ENCODE results near the gene PLSCR4.

PLSCR4 gene

DNA sequence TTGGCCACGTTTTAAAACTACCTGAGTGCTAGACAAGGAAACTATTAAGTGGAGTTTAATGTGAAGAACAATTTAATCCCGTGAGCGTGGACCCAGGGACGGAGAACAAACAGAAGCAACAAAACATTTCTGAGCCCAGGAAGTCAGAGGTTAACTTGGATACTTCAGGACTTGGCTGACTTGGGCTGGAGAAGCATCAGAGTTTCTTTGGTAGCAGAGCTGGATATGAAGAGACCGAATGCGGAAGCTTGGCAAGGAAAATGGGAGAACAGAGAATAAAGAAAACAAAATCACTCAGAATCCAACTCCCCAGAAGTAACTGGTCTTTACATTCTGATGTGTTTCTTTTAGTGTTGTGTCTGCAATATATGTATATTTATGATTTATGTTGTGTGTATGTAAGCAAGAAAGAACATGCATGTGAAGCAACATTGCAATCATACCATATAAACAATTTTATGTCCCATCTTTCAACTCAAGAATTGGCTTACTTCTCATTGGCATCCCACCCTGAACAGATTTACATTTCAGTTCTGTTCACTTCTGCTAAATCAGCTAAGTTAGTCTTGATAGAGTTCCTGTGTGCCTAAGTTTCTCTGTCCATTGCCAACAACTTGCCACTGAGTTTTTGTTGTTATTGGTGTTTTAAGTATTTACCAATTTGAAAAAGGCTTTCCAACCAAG is 72.8 kb downstream of the PLSCR4 start:
- H2AK5ac ChIP-seq (ENCODE audit: low read depth, low read length): no peak overlapping the region
- H3K9me3 ChIP-seq (replicated peaks in 1 of 2; ENCODE audit: control insufficient read depth in 2 of 2, insufficient read depth in 1 of 2, low read depth in 1 of 2, low read length in 2 of 2): no peaks in the 10 kb centered on the region
- H4K8ac ChIP-seq (ENCODE audit: low read depth, low read length): no peak overlapping the region
- H2AFZ ChIP-seq (ENCODE audit: low read length): no peak overlapping the region
- H3K18ac ChIP-seq (ENCODE audit: low read length): no peak overlapping the region
- DNase-seq (ENCODE audit: low spot score): no peak
- H3K27me3 ChIP-seq (ENCODE audit: control insufficient read depth in 3 of 3, insufficient read depth in 3 of 3, low read depth in 1 of 3, low read length in 3 of 3): no peaks in the 10 kb centered on the region
- H2BK15ac ChIP-seq (ENCODE audit: low read length): no peak overlapping the region
- H2BK120ac ChIP-seq (ENCODE audit: low read depth, low read length): no peak overlapping the region
- H2BK12ac ChIP-seq (ENCODE audit: low read length): no peak overlapping the region
- no peak overlapping the region for H2BK5ac ChIP-seq (ENCODE audit: low read length)
- H3K9ac ChIP-seq (ENCODE audit: low read depth, low read length, poor library complexity): no peak overlapping the region
- no peak overlapping the region for H3K4ac ChIP-seq (ENCODE audit: low read length)
- H3K79me1 ChIP-seq (ENCODE audit: low read depth, low read length): no peaks in the 10 kb centered on the region
- no CpG with 5 or more reads among the region's 6 CpGs for WGBS, 2 donors (ENCODE audit: extremely low coverage in 2 of 2, insufficient read length in 2 of 2, insufficient replicate concordance in 1 of 2)
- H3K14ac ChIP-seq (ENCODE audit: low read length): no peak overlapping the region
- no peak overlapping the region for H3K4me2 ChIP-seq (ENCODE audit: insufficient read depth, low read length, poor library complexity, severe bottlenecking)
- H3K23ac ChIP-seq (ENCODE audit: low read depth, low read length, poor library complexity): no peak overlapping the region
- H3K4me1 ChIP-seq (ENCODE audit: control insufficient read depth in 2 of 2, insufficient read depth in 1 of 2, low read depth in 1 of 2, low read length in 2 of 2): peaks cover 0 to 1% of the 10 kb centered on the region in 2 donors
- H3K4me3 ChIP-seq (ENCODE audit: low read length in 2 of 2): no peak overlapping the region
- H3K27ac ChIP-seq (replicated peaks; ENCODE audit: low read length): no peak overlapping the region
- H4K91ac ChIP-seq (ENCODE audit: low read depth, low read length, poor library complexity): no peak overlapping the region
- no peaks in the 10 kb centered on the region for H3K36me3 ChIP-seq (replicated peaks in 1 of 2; ENCODE audit: control insufficient read depth in 2 of 2, insufficient read depth in 2 of 2, low read length in 2 of 2)

GRCh38 chr3:146177519-146177918 is 73.4 kb downstream of the PLSCR4 start:
- no peaks in the 10 kb centered on the region for H3K36me3 ChIP-seq (replicated peaks in 1 of 2; ENCODE audit: control insufficient read depth in 2 of 2, insufficient read depth in 2 of 2, low read length in 2 of 2)
- no peak overlapping the region for H2BK120ac ChIP-seq (ENCODE audit: low read depth, low read length)
- peaks cover 0 to 1% of the 10 kb centered on the region in 2 donors for H3K4me1 ChIP-seq (ENCODE audit: control insufficient read depth in 2 of 2, insufficient read depth in 1 of 2, low read depth in 1 of 2, low read length in 2 of 2)
- no peak overlapping the region for H3K4me3 ChIP-seq (ENCODE audit: low read length in 2 of 2)
- H2BK15ac ChIP-seq (ENCODE audit: low read length): no peak overlapping the region
- H2BK12ac ChIP-seq (ENCODE audit: low read length): no peak overlapping the region
- no peak overlapping the region for H3K4ac ChIP-seq (ENCODE audit: low read length)
- H3K27me3 ChIP-seq (ENCODE audit: control insufficient read depth in 3 of 3, insufficient read depth in 3 of 3, low read depth in 1 of 3, low read length in 3 of 3): no peaks in the 10 kb centered on the region
- no CpG with 5 or more reads among the region's 1 CpG for WGBS, 2 donors (ENCODE audit: extremely low coverage in 2 of 2, insufficient read length in 2 of 2, insufficient replicate concordance in 1 of 2)
- no peak overlapping the region for H2AFZ ChIP-seq (ENCODE audit: low read length)
- H3K79me1 ChIP-seq (ENCODE audit: low read depth, low read length): no peaks in the 10 kb centered on the region
- H3K23ac ChIP-seq (ENCODE audit: low read depth, low read length, poor library complexity): no peak overlapping the region
- no peak overlapping the region for H2BK5ac ChIP-seq (ENCODE audit: low read length)
- no peaks in the 10 kb centered on the region for H3K9me3 ChIP-seq (replicated peaks in 1 of 2; ENCODE audit: control insufficient read depth in 2 of 2, insufficient read depth in 1 of 2, low read depth in 1 of 2, low read length in 2 of 2)
- H2AK5ac ChIP-seq (ENCODE audit: low read depth, low read length): no peak overlapping the region
- H4K91ac ChIP-seq (ENCODE audit: low read depth, low read length, poor library complexity): no peak overlapping the region
- H3K27ac ChIP-seq (replicated peaks; ENCODE audit: low read length): no peak overlapping the region
- no peak overlapping the region for H3K18ac ChIP-seq (ENCODE audit: low read length)
- H3K9ac ChIP-seq (ENCODE audit: low read depth, low read length, poor library complexity): no peak overlapping the region
- DNase-seq (ENCODE audit: low spot score): no peak
- no peak overlapping the region for H3K14ac ChIP-seq (ENCODE audit: low read length)
- H4K8ac ChIP-seq (ENCODE audit: low read depth, low read length): no peak overlapping the region
- H3K4me2 ChIP-seq (ENCODE audit: insufficient read depth, low read length, poor library complexity, severe bottlenecking): no peak overlapping the region

DNA sequence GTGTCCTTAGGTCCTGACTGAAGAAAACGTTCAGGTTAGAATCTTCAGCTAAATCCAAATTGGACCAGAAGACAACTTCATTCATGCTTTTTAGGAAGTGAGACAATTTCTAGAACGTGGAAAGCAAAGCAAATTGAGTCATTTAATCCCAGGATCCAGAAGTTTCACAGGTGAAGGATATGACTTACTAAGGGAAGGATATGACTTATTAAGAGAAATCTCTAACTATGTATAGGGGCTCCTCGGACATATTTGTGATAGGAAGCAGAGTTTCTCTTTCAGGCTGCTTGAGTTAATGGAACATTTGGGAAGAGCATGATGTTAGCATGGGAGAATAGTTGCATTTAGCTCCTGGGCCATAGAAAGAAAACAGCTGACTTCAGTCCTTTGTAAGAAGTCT is 73.8 kb downstream of the PLSCR4 start:
- DNase-seq (ENCODE audit: low spot score): no peak
- H3K9me3 ChIP-seq (replicated peaks in 1 of 2; ENCODE audit: control insufficient read depth in 2 of 2, insufficient read depth in 1 of 2, low read depth in 1 of 2, low read length in 2 of 2): no peaks in the 10 kb centered on the region
- H3K27me3 ChIP-seq (ENCODE audit: control insufficient read depth in 3 of 3, insufficient read depth in 3 of 3, low read depth in 1 of 3, low read length in 3 of 3): no peaks in the 10 kb centered on the region
- H2BK5ac ChIP-seq (ENCODE audit: low read length): no peak overlapping the region
- H2BK15ac ChIP-seq (ENCODE audit: low read length): no peak overlapping the region
- WGBS, 2 donors (ENCODE audit: extremely low coverage in 2 of 2, insufficient read length in 2 of 2, insufficient replicate concordance in 1 of 2): no CpG with 5 or more reads among the region's 3 CpGs
- H2AFZ ChIP-seq (ENCODE audit: low read length): no peak overlapping the region
- H3K4me2 ChIP-seq (ENCODE audit: insufficient read depth, low read length, poor library complexity, severe bottlenecking): no peak overlapping the region
- H3K4me1 ChIP-seq (ENCODE audit: control insufficient read depth in 2 of 2, insufficient read depth in 1 of 2, low read depth in 1 of 2, low read length in 2 of 2): peaks cover 0 to 1% of the 10 kb centered on the region in 2 donors
- H2BK12ac ChIP-seq (ENCODE audit: low read length): no peak overlapping the region
- no peak overlapping the region for H4K91ac ChIP-seq (ENCODE audit: low read depth, low read length, poor library complexity)
- no peaks in the 10 kb centered on the region for H3K79me1 ChIP-seq (ENCODE audit: low read depth, low read length)
- H3K23ac ChIP-seq (ENCODE audit: low read depth, low read length, poor library complexity): no peak overlapping the region
- no peaks in the 10 kb centered on the region for H3K36me3 ChIP-seq (replicated peaks in 1 of 2; ENCODE audit: control insufficient read depth in 2 of 2, insufficient read depth in 2 of 2, low read length in 2 of 2)
- H3K18ac ChIP-seq (ENCODE audit: low read length): no peak overlapping the region
- no peak overlapping the region for H3K27ac ChIP-seq (replicated peaks; ENCODE audit: low read length)
- H2AK5ac ChIP-seq (ENCODE audit: low read depth, low read length): no peak overlapping the region
- H3K14ac ChIP-seq (ENCODE audit: low read length): no peak overlapping the region
- H3K4ac ChIP-seq (ENCODE audit: low read length): no peak overlapping the region
- H3K9ac ChIP-seq (ENCODE audit: low read depth, low read length, poor library complexity): no peak overlapping the region
- H4K8ac ChIP-seq (ENCODE audit: low read depth, low read length): no peak overlapping the region
- no peak overlapping the region for H3K4me3 ChIP-seq (ENCODE audit: low read length in 2 of 2)
- H2BK120ac ChIP-seq (ENCODE audit: low read depth, low read length): no peak overlapping the region

- Histone ChIP-seq H3K36me3 (replicated peaks in 1 of 2; ENCODE audit: control insufficient read depth in 2 of 2, insufficient read depth in 2 of 2, low read length in 2 of 2) (no peaks in the 10 kb centered on the region), H3K9me3 (replicated peaks in 1 of 2; ENCODE audit: control insufficient read depth in 2 of 2, insufficient read depth in 1 of 2, low read depth in 1 of 2, low read length in 2 of 2) (peaks cover 0 to 5% of the 10 kb centered on the region in 2 donors), H3K4me2 (ENCODE audit: insufficient read depth, low read length, poor library complexity, severe bottlenecking) (no peak overlapping the region), H3K79me1 (ENCODE audit: low read depth, low read length) (no peaks in the 10 kb centered on the region), H3K18ac (ENCODE audit: low read length) (no peak overlapping the region), H4K8ac (ENCODE audit: low read depth, low read length) (no peak overlapping the region), H3K4ac (ENCODE audit: low read length) (no peak overlapping the region), H3K4me3 (ENCODE audit: low read length in 2 of 2) (no peak overlapping the region), H2AFZ (ENCODE audit: low read length) (no peak overlapping the region), H3K14ac (ENCODE audit: low read length) (no peak overlapping the region), H3K23ac (ENCODE audit: low read depth, low read length, poor library complexity) (no peak overlapping the region), H3K4me1 (ENCODE audit: control insufficient read depth in 2 of 2, insufficient read depth in 1 of 2, low read depth in 1 of 2, low read length in 2 of 2) (peaks cover 0 to 1% of the 10 kb centered on the region in 2 donors), H3K27ac (replicated peaks; ENCODE audit: low read length) (no peak overlapping the region), H3K27me3 (ENCODE audit: control insufficient read depth in 3 of 3, insufficient read depth in 3 of 3, low read depth in 1 of 3, low read length in 3 of 3) (no peaks in the 10 kb centered on the region), H4K91ac (ENCODE audit: low read depth, low read length, poor library complexity) (no peak overlapping the region), H2BK5ac (ENCODE audit: low read length) (no peak overlapping the region), H2BK12ac (ENCODE audit: low read length) (no peak overlapping the region), H2BK15ac (ENCODE audit: low read length) (no peak overlapping the region), H2BK120ac (ENCODE audit: low read depth, low read length) (no peak overlapping the region), H2AK5ac (ENCODE audit: low read depth, low read length) (no peak overlapping the region), H3K9ac (ENCODE audit: low read depth, low read length, poor library complexity) (no peak overlapping the region)
- WGBS, 2 donors (ENCODE audit: extremely low coverage in 2 of 2, insufficient read length in 2 of 2, insufficient replicate concordance in 1 of 2): no CpG with 5 or more reads among the region's 1 CpG
- DNase-seq (ENCODE audit: low spot score): no peak
Observed at GRCh38 chr3:146172586-146172985, 78.3 kb downstream of the PLSCR4 start.

Data from neuronal stem cell (in vitro differentiated cells).